A673 (cell line): ENCODE measurements around the gene EXTL1. TPM values are rescaled to one million over a fixed set of nuclear protein-coding genes. Genes with fewer than 3 reads are reported as not detected.

Experiments
- BruUV-seq: library from RNA; stranded (reverse); fragments of 400-500 nt; replicated peaks from 2 replicates; lab custom pipeline; 2021; lab: Mats Ljungman, UMichigan
- CTCF ChIA-PET: fragments of 300-600 bp; sonication (Branson Sonifier 250); formaldehyde crosslinking; loops from one replicate; lab custom pipeline; 2022; ENCODE audit warnings: antibody characterized with exemption; lab: Charles Lee
- POLR2A ChIA-PET: fragments of 300-600 bp; sonication (Branson Sonifier 250); formaldehyde crosslinking; loops from one replicate; lab custom pipeline; 2022; ENCODE audit warnings: antibody characterized with exemption; ENCODE audit not compliant: low non-redundant PET; lab: Charles Lee
- DNase-seq: peaks from one replicate; pipeline ENCODE4 v3.0.0-alpha.2; 2015; ENCODE audit warnings: low spot score
- H3K27ac ChIP-seq: fragments of 200-600 bp; sonication (generic); 2 replicates; pipeline ENCODE4 v1.5.1; 2016; ENCODE audit warnings: mixed run types, low read depth, mild to moderate bottlenecking, mixed read lengths, antibody characterized with exemption, low read length; ENCODE audit not compliant: poor library complexity, severe bottlenecking
- H3K27me3 ChIP-seq: fragments of 200-600 bp; sonication (generic); replicated peaks from 2 replicates; pipeline ENCODE4 v1.6.1; 2017; ENCODE audit warnings: mixed run types, low read depth, mild to moderate bottlenecking, mixed read lengths, antibody characterized with exemption, low read length; ENCODE audit not compliant: insufficient read depth, poor library complexity
- H3K36me3 ChIP-seq: fragments of 200-600 bp; sonication (generic); 2 replicates; pipeline ENCODE4 v1.6.1; 2016; ENCODE audit warnings: mixed run types, mild to moderate bottlenecking, mixed read lengths, antibody characterized with exemption, low read length; ENCODE audit not compliant: insufficient read depth, poor library complexity, severe bottlenecking
- H3K4me1 ChIP-seq: fragments of 200-600 bp; sonication (generic); 2 replicates; pipeline ENCODE4 v1.6.1; 2017; ENCODE audit warnings: mixed run types, mild to moderate bottlenecking, mixed read lengths, antibody characterized with exemption, low read length; ENCODE audit not compliant: insufficient read depth, poor library complexity, severe bottlenecking
- H3K4me3 ChIP-seq: fragments of 200-600 bp; sonication (generic); 2 replicates; pipeline ENCODE4 v1.5.1; 2016; ENCODE audit warnings: low read depth, mixed run types, mild to moderate bottlenecking, mixed read lengths, low read length; ENCODE audit not compliant: poor library complexity, severe bottlenecking
- H3K9me3 ChIP-seq: fragments of 200-600 bp; sonication (generic); 2 replicates; pipeline ENCODE4 v1.6.1; 2016; ENCODE audit warnings: mixed run types, low read depth, mild to moderate bottlenecking, mixed read lengths, antibody characterized with exemption, low read length; ENCODE audit not compliant: poor library complexity, severe bottlenecking
- CTCF ChIP-seq: fragments of 300-800, 200-600 bp; sonication (generic); conservative IDR thresholded peaks from 2 replicates; pipeline ENCODE4 v1.5.1; 2017; ENCODE audit warnings: low read depth, mild to moderate bottlenecking, antibody characterized with exemption, low read length, moderate library complexity, mixed read lengths
- EZH2 ChIP-seq: fragments of 200-600 bp; sonication (generic); IDR thresholded peaks from 2 replicates; pipeline ENCODE4 v1.6.1; 2017; ENCODE audit warnings: borderline replicate concordance, low read depth, mild to moderate bottlenecking, mixed read lengths, antibody characterized with exemption, low read length; ENCODE audit not compliant: poor library complexity, severe bottlenecking
- intact Hi-C: fragments of 100-400 bp; cut with micrococcal nuclease; formaldehyde crosslinking; loops from one replicate; pipeline ENCODE4 v1.10.0; 2022; ENCODE audit not compliant: unreplicated experiment
- total RNA-seq: library from RNA; stranded (reverse); gene quantifications from 2 replicates; pipeline ENCODE4 v1.2.3, GENCODE V29; 2021

EXTL1 gene
- total RNA-seq, 1 experiment from 2014 or later: not detected

- ChIA-PET POLR2A (no interaction called here), CTCF (no interaction called here)
- Histone ChIP-seq H3K9me3 (no peaks in the 10 kb centered on the region), H3K36me3 (no peaks in the 10 kb centered on the region), H3K4me1 (peaks cover 13% of the 10 kb centered on the region), H3K27ac (no peak overlapping the region), H3K27me3 (no peaks in the 10 kb centered on the region), H3K4me3 (no peak overlapping the region)
- no peak for DNase-seq
- intact Hi-C loops: loop anchor here (10.0 kb wide), 1 partner anchor 160 kb away; no protein-coding TSS in a partner anchor
- TF ChIP-seq EZH2 (no peak), CTCF (no peak)
- BruUV-seq: no TSS peak
These were observed 27.0 kb upstream of the EXTL1 start for GRCh38 chr1:25994402-25995150.

GRCh38 chr1:25996966-25997827 lies 24.4 kb upstream of the EXTL1 start:
- peaks cover 13% of the 10 kb centered on the region for H3K4me1 ChIP-seq
- H3K9me3 ChIP-seq: no peaks in the 10 kb centered on the region
- POLR2A ChIA-PET: interaction anchor here (0.6 kb wide), 1 partner anchor 104 kb away, joined by 7 read pairs; no protein-coding TSS in a partner anchor
- H3K36me3 ChIP-seq: no peaks in the 10 kb centered on the region
- H3K27me3 ChIP-seq: no peaks in the 10 kb centered on the region
- peak overlapping the region; percentile 79 for H3K27ac ChIP-seq
- BruUV-seq: TSS peak; percentile 66
- no peak for TF ChIP-seq CTCF
- no peak for TF ChIP-seq EZH2
- CTCF ChIA-PET: interaction anchor here (0.6 to 1.5 kb wide), 4 partner anchors 44 to 101 kb away, joined by 3 to 34 read pairs (median 4); no protein-coding TSS in a partner anchor
- DNase-seq: peak; percentile 67
- intact Hi-C loops: loop anchor here (10.0 kb wide), 1 partner anchor 162 kb away; no protein-coding TSS in a partner anchor
- H3K4me3 ChIP-seq: peak overlapping the region; percentile 66
